ENCODE data around the gene MRPL38. TPM values are rescaled to one million over a fixed set of nuclear protein-coding genes. Genes with fewer than 3 reads are reported as not detected.

MRPL38 gene
- total and polyA plus RNA-seq, 4 donors, result 47.8 to 105 (median 66.1) TPM

DNA sequence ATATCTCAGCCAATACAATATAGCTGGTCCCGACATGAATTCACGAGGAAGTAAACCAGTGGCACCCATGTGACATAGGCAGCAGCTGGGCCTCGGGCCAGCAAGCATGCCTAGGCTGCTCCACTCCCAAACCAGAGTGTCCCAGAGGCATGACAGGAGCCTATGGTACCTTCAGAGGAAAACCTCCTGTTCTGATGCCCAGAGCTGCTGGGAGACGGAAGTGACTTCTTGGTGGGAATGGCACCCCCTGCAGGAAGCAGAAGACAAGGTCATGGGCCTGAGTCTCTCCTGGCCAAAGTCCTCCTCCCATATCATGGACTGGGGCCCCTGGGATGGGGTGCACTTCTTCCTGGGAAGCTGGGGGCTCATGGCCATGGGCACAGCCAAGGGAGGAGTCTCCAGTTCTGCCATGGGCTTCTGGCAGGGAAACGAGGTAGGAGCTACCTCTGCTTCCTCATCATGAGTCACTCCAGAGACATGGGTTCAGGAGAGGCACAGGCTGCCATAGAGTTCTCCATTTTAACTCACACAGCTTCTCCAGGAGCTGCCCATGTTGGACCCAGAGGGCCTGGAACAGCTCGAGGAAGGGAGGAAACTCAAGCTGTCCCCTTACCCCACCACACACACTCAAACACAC is 22.7 kb upstream of the MRPL38 start:
- Histone ChIP-seq H3K4me1 (ENCODE audit: control insufficient read depth in 5 of 5, insufficient read depth in 5 of 5, low read length in 5 of 5) (no peaks in the 10 kb centered on the region), H3K36me3 (ENCODE audit: control insufficient read depth in 4 of 4, insufficient read depth in 4 of 4, low read length in 4 of 4) (peaks cover 0 to 1% (median 0%) of the 10 kb centered on the region in 4 donors), H3K9me3 (ENCODE audit: control insufficient read depth in 4 of 4, insufficient read depth in 3 of 4, low read length in 3 of 4) (no peaks in the 10 kb centered on the region), H3K9ac (ENCODE audit: insufficient read depth in 1 of 2, low read length in 2 of 2) (peak overlapping the region in 1 of 2 donors; percentile 17), H3K27me3 (ENCODE audit: control insufficient read depth in 3 of 3, insufficient read depth in 3 of 3, low read length in 2 of 3) (no peaks in the 10 kb centered on the region), H3K27ac (ENCODE audit: low read depth in 1 of 2, low read length in 1 of 2) (no peak overlapping the region), H3K4me3 (no peak overlapping the region)
- DNase-seq (peak in 2 of 3 donors; percentile 25 to 37), ATAC-seq (ENCODE audit: insufficient read depth, low FRiP score) (peak; percentile 85)
- WGBS, 2 donors, result 46 to 52% methylated on average over 6 of the region's 6 CpGs
- TF ChIP-seq CTCF (IDR thresholded peaks at IDR 0.05; ENCODE audit: control extremely low read depth, extremely low read depth), result peak; percentile 2

DNA sequence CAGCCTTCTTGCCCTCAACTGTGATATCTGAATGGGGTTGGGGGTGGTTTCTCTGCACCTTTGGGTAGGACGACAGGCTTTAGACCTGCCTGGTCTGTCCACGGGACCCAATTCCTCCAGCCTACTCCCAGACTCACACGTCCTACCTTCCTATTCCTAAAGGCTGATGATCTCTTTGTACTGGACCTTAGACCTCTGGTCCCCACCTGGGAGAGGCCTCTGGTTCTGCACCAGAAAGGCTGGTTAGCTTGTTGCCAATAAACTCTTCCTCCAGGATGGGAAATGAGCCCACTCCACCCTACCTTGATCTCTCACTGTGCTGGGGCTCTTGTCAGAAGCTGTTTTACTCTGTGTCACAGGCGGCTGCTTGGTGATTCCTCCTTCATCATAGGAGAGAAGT is 21.8 kb upstream of the MRPL38 start:
- H3K9me3 ChIP-seq (ENCODE audit: control insufficient read depth in 4 of 4, insufficient read depth in 3 of 4, low read length in 3 of 4), result no peaks in the 10 kb centered on the region
- H3K4me1 ChIP-seq (ENCODE audit: control insufficient read depth in 5 of 5, insufficient read depth in 5 of 5, low read length in 5 of 5), result no peaks in the 10 kb centered on the region
- H3K27me3 ChIP-seq (ENCODE audit: control insufficient read depth in 3 of 3, insufficient read depth in 3 of 3, low read length in 2 of 3), result no peaks in the 10 kb centered on the region
- 96 to 97% methylated on average over 4 of the region's 4 CpGs for WGBS, 2 donors
- no peak overlapping the region for H3K9ac ChIP-seq (ENCODE audit: insufficient read depth in 1 of 2, low read length in 2 of 2)
- no peak for TF ChIP-seq CTCF (IDR thresholded peaks at IDR 0.05; ENCODE audit: control extremely low read depth, extremely low read depth)
- no peak overlapping the region for H3K27ac ChIP-seq (ENCODE audit: low read depth in 1 of 2, low read length in 1 of 2)
- H3K4me3 ChIP-seq, result no peak overlapping the region
- H3K36me3 ChIP-seq (ENCODE audit: control insufficient read depth in 4 of 4, insufficient read depth in 4 of 4, low read length in 4 of 4), result no peaks in the 10 kb centered on the region
- ATAC-seq (ENCODE audit: insufficient read depth, low FRiP score), result no peak
- DNase-seq, result no peak

- 95 to 97% methylated on average over 15 of the region's 15 CpGs for WGBS, 2 donors
- DNase-seq (no peak), ATAC-seq (ENCODE audit: insufficient read depth, low FRiP score) (no peak)
- no peak for TF ChIP-seq CTCF (IDR thresholded peaks at IDR 0.05; ENCODE audit: control extremely low read depth, extremely low read depth)
- Histone ChIP-seq H3K9me3 (ENCODE audit: control insufficient read depth in 4 of 4, insufficient read depth in 3 of 4, low read length in 3 of 4) (no peaks in the 10 kb centered on the region), H3K9ac (ENCODE audit: insufficient read depth in 1 of 2, low read length in 2 of 2) (no peak overlapping the region), H3K4me1 (ENCODE audit: control insufficient read depth in 5 of 5, insufficient read depth in 5 of 5, low read length in 5 of 5) (no peaks in the 10 kb centered on the region), H3K27ac (ENCODE audit: low read depth in 1 of 2, low read length in 1 of 2) (no peak overlapping the region), H3K4me3 (no peak overlapping the region), H3K27me3 (ENCODE audit: control insufficient read depth in 3 of 3, insufficient read depth in 3 of 3, low read length in 2 of 3) (no peaks in the 10 kb centered on the region), H3K36me3 (ENCODE audit: control insufficient read depth in 4 of 4, insufficient read depth in 4 of 4, low read length in 4 of 4) (no peaks in the 10 kb centered on the region)
Measured at GRCh38 chr17:75925912-75926311, 21.2 kb upstream of the MRPL38 start.

- H3K27ac ChIP-seq (ENCODE audit: low read depth in 1 of 2, low read length in 1 of 2), result no peak overlapping the region
- no peak for TF ChIP-seq CTCF (IDR thresholded peaks at IDR 0.05; ENCODE audit: control extremely low read depth, extremely low read depth)
- no peaks in the 10 kb centered on the region for H3K27me3 ChIP-seq (ENCODE audit: control insufficient read depth in 3 of 3, insufficient read depth in 3 of 3, low read length in 2 of 3)
- no peaks in the 10 kb centered on the region for H3K36me3 ChIP-seq (ENCODE audit: control insufficient read depth in 4 of 4, insufficient read depth in 4 of 4, low read length in 4 of 4)
- H3K9ac ChIP-seq (ENCODE audit: insufficient read depth in 1 of 2, low read length in 2 of 2), result no peak overlapping the region
- DNase-seq (no peak), ATAC-seq (ENCODE audit: insufficient read depth, low FRiP score) (no peak)
- 97 to 98% methylated on average over 10 to 11 of the region's 11 CpGs for WGBS, 2 donors
- no peak overlapping the region for H3K4me3 ChIP-seq
- H3K4me1 ChIP-seq (ENCODE audit: control insufficient read depth in 5 of 5, insufficient read depth in 5 of 5, low read length in 5 of 5), result no peaks in the 10 kb centered on the region
- no peaks in the 10 kb centered on the region for H3K9me3 ChIP-seq (ENCODE audit: control insufficient read depth in 4 of 4, insufficient read depth in 3 of 4, low read length in 3 of 4)
Measured at GRCh38 chr17:75925103-75925502, 20.4 kb upstream of the MRPL38 start.
